GM19324 (cell line): ENCODE results near the gene CITED1.
"Not testable (repeated sequence)": the region's sequence is repeated elsewhere in the genome, so short reads cannot be mapped to it uniquely, and the experiment has no call there.

Source experiments
- ATAC-seq: cut with Tn5 transposase; IDR thresholded peaks from one replicate; pipeline ENCODE4 v1.9.1; 2021; ENCODE audit warnings: mild to moderate bottlenecking, moderate library complexity; ENCODE audit not compliant: unreplicated experiment, low FRiP score

CITED1 gene, protein sequence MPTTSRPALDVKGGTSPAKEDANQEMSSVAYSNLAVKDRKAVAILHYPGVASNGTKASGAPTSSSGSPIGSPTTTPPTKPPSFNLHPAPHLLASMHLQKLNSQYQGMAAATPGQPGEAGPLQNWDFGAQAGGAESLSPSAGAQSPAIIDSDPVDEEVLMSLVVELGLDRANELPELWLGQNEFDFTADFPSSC

DNA sequence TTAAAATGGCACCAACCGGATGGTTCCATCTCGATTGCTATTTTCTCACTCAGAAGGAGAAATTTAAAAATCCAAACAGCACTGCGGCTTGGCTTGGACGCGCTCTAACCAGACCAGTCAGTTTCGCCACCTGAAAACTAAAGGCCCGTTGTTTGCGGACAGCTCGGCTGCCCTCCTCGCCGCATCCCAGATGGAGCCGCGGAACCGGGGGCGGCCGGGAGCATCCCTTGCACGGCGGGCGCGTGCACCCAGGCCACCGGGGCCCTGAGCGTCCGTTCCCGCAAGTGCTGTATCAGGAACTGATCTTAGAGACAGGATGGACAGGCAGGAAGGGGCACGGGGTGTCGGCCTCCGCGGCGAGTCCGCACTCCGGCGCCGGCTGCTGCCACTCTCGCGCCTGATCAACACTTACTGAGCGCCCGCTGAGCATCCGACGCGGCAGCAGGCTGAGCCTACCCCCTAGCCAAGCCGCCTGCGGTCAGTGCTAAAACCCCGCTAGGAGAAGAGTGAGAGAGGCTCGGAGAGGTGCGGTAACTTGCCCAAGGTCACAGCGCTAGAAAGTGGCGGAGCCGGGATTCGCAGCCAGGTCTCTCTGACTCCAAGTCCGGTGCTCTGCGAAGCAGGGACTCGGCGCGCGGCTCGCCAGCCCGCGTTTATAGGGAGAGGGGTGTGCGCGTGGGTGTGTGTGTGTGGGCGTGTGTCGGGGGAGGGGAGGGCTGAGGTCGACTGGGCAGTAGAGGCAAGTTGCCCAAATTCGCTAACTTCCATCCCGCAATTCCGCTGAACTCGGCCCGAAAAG lies at the start of gene CITED1:
CITED1 (minus strand) TSS at position 629 of the 799 bp plus-strand sequence. CDS start 3,045 bp downstream, outside the sequence.
- ATAC-seq: no peak

DNA sequence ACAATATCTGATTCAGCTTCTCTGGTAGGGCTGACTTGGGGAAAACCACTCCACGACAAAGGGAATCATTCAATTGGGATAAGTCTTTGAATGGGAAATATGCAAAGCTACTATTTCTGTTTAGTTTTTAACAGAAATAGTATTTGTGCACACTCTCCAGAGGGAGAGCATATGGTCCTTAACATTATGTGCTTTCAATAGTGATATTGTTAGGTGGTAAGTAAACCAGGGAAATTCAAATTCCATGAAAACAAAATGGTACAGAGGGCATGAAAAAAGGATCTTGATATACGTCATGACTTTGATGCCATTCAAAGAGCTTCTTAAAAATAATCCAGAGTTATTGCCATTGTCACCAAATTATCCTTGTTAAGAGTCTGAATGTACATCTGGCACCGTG lies 47.1 kb upstream of the CITED1 start:
- no peak for ATAC-seq

DNA sequence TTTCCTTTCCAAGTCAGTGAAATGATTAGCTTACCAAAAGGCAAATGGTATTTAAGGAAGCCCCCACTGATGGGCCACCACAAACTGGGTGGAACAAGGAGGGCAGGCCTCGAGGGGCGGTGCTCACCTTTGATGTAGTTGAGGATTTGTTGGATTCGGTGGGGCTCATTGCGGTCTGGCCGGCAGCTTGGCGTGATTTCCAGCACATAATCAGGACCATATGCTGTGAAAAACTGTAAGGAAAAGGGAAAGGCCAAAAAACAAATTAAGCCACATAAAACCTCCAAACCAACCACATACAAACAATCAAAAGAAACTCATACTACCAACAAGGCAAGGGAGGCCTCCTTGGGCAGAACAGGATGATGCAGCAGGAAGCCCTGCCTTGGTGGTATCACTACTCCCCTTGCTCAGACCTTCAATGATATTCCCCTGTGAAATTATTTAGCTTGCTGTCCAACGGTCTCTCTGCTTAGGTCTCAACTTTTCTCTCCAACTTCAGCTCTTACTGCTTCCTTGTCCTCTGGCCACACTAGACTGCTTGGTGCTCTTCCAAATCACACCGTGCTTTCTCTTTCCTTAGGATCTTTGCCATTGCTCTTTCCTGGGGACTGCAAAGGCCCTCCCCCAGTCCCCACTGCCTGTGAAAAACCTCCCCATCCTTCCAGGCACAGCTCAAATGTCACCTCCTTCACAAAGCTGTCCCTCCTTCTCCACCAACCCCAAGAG lies 46.1 kb upstream of the CITED1 start:
- no peak for ATAC-seq

DNA sequence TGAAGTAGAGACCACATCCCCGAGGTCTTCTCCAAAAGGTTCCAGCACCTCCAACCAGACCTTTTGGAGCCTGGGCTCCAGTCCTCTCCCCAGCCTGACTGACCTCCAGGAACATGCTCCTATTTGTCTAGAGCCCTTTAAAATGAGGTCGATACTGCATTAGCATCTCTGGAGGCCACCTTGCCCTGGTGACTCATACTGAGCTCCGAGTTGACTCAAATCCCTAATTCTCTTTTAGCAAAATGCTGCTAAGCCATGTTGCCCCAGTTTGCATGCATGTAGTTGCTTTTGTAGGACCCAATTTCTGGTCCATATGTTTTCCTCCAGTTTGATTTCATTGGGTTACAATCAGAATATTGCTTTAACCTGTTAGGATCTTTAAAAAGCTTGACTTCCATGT lies 43.5 kb upstream of the CITED1 start:
- ATAC-seq: no peak

DNA sequence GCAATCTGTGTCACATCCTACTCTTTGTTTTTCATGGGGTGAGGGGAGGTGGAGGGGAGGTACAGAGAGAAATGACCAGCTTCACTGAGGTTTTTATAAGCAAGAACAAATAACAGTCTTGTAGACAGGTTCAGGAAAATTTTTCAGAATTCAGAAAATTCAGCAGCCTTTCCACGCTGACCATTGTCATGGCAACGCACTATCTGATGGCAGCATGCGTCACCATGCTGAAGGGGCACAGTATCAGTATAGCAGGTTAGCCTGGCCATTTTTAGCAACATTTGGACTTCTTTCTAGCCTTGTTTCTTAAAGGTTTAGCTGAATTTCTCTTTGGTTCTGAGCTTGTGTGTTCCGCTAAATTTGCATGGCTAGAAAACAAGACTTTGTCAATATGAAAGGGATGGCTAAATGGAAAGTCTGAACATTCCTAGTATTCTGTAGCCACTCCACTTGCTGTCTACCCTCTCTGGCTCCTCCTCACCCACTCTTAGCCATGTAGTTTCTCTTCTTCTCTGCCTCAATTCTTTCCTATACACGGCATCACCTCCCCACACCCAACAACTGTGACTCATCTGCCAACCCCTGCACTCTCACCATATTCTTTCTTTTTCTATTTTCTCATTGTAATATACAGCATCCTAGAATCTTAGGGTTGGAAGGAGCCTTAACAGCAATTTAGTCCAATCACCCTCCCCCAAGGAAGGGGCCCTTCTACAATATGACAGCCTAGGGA lies 42.7 kb upstream of the CITED1 start:
- no peak for ATAC-seq

DNA sequence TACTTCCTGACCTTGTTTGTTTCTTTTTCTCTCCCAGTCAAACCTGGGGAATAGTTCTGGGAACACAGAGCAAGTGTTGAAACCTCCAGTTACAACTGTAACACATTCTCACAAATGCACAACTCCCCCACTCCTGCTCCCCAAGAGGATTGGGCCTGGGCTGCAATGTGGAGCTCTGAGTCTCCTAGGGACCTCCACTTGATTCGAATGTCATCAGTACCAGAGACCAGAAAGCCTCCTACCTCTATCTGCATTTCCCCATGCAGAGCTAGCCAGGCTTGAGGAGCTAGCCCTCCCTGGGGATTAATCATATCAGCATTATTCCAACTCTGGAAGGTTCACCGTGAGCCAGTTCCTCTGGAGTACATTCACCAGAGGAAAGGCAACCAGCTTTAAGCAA lies 41.7 kb upstream of the CITED1 start:
- no peak for ATAC-seq

DNA sequence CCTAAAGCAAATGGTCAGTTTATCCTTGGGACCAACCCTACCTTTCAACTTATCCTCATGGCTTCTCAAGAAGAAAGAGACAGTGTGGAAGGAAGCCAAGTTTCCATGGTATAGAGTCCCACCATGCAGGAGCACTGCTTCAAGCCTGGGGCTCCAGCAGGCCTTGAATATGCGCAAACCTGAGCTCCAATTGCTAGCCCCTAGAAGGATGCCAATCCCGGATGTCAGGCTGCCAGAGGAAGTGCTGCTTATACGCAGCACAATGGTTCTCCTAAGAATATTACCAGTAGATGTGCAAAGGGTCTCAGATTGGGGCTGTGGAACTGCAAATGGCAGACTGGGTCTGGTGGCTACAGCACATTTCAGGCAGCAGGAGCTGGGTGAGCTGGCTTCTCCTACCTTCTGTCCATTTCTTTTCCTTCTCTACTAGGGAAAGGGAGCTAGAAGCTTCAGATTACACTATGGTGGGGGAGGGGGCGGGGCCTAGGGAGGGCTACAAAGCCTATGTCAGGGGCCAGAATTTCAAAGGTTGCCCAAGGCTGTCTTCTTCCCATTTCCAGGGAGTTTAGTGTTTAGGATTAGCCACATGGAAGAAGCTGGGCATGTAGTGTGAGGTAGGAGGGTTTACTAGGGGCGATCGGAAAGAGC lies 40.7 kb upstream of the CITED1 start:
- no peak for ATAC-seq

DNA sequence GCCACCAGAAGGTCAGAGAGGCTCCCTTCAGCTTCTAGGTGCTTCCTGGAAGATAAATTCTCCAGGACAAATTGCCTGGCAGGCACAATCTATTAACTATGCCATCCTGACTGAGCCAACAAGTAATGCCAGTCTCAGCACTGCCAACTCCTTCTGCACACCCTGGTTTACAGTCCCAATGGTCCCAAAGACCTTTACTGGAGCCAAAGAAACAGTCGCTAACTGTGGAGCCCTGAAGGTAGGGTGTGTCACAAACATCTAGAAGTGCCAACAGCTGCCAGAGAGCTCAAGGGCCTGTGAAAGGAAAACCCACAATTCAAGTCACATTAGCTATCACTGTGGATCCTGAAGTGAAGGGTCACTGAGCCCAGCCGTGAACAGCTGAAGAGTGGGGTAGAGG lies 34.9 kb upstream of the CITED1 start:
- no peak for ATAC-seq

DNA sequence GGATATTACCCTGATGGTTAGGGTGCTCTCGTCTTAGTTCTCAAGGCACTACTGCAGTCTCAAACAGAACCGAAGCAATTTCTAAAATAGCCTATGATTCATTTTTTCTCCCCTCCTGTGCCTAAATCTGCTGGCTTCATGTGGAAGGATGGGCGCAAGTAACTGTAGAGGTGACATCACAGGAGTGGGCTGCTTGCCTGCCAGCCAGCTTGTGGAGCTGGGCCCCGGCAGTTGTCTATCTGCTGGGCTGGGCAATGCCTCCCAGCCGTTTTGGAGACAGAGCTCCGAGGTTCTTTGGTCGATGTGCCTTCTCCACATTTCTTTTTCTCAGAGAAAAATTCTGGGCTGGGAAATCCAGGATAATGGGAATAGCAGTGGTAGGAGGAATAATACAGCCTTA lies 34.3 kb upstream of the CITED1 start:
- no peak for ATAC-seq

DNA sequence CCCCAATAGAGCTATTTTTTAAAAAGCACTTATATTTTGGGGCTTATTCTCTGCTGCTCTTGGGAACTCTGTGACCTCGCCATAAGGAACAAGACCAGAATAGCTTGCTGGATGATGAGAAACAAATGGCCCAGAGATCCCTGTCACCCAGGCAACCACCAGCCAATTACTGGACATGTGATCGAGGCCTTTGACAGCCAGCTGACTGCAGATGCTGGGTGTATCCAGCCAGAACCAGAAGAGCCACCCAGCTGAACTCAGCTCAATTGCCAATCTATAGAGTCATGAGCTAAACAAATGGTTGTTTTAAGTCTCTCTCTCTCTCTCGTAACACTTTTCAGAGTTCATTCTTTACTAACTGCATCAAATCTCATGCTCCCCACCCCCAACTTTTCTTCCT lies 24.4 kb upstream of the CITED1 start:
- no peak for ATAC-seq

DNA sequence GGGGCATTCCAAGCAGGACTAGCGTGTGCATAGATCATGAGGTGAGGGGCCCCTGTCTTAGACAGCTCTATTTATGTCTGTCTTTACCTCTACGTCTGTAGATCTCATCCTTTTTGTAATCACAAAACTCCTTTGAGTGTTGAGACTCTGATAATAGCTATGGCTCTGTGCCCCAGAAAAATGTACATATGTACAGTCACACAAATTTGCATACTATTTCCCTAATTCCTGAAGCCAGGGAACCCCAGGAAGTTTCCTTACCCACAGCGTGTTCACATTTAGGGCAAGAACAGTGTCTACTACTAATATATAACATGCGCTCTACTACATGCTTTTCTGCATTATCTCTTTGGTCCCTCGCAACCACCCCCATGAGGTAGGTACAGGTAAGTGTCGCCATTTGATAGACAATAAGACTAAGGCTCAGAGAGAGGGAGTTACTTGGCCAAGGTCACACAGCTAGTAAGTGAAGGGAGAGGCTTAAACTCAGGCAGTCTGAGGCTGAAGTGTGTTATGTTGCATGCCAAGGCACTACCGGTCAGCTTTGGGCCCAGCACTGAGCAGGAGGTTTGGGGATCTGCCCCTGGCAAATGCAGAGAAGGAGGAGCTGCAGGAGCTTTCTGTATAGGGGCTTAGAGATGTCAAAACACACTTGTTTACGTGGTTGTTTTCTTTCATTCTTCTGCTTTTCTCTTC lies 21.0 kb upstream of the CITED1 start:
- no peak for ATAC-seq

DNA sequence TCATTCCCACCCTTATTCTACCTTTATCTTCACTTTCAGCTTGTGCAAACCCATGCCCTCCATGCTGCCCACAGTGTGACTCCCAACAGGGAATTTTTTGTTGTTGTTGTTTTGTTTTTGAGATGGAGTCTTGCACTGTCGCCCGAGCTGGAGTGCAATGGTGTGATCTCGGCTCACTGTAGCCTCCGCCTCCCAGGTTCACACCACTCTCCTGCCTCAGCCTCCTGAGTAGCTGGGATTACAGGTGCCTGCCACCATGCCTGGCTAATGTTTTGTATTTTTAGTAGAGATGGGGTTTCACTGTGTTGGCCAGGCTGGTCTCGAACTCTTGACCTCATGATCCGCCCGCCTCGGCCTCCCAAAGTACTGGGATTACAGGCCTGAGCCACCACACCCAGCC lies 13.9 kb upstream of the CITED1 start:
- ATAC-seq: not testable (repeated sequence)

DNA sequence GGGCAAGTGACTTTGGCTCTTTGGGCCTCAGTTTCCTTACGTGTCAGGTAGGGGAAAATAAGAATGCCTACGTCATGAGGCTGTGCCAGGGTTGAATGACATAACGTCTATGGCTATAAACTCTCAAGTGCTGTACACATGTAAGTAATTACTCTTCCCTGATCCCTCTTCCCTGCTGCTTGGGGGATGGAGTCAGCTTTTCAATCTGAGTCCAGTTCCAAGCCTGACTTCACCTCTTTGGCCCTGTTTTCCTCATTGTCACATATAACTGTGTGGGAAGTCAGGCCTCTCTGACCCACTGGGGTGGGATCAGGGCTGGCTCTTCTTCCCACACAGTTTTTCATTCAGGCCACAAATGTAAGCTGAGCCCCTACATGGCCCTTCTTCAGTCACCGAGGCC lies 11.4 kb upstream of the CITED1 start:
- no peak for ATAC-seq

DNA sequence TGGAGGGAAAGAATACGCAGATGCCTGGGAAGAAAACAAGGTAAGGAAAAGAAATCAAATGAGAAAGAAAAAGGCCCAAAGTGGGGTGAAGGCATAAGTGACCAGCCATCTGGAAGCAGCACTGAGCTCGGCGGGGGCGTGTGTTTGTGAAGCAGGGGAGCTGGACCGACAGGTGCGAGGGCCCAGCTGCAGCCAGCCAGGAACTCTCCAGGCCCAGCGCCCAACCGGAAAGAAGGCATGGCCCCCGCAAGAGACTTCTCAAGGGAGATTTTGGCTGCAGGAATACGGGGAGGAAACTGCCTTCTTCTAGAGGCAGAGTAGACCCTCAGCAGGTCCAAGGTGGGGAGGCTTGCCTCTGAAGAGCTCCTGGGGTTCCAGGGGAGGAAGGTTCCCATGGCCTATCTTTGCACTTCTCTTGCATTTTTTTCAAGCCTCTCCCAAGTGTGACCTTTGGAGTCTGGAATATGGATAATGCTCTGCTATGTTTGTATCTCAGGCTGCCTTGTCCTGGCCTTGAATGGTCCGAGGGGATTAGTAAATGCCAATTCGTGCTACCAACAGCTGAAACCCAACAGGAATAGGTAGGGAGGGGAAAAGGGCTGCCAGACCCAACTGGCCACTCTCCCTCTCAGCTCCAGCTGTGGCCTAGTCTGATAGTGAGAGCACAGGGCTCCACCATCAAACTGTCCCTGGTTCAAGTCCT lies 10.8 kb upstream of the CITED1 start:
- no peak for ATAC-seq

DNA sequence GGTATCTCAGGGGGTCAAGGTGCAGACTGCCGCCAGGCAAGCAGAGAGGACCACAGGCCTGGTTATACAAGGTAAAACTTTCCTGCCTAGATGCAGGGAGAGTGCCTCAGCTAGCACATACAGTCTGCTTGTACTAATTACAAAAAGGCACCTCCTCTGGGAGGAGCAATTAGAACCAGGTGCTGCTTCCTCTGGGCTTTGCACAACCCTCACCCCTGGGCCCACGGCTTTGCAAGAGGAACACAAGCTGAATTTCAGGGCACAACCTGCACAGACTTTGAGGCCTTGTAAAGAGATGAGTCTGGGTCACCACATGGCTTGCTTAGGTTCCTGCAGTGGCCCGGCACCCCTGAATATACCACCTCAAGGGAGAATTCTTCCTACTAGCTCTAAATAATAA lies 9.2 kb upstream of the CITED1 start:
- no peak for ATAC-seq

DNA sequence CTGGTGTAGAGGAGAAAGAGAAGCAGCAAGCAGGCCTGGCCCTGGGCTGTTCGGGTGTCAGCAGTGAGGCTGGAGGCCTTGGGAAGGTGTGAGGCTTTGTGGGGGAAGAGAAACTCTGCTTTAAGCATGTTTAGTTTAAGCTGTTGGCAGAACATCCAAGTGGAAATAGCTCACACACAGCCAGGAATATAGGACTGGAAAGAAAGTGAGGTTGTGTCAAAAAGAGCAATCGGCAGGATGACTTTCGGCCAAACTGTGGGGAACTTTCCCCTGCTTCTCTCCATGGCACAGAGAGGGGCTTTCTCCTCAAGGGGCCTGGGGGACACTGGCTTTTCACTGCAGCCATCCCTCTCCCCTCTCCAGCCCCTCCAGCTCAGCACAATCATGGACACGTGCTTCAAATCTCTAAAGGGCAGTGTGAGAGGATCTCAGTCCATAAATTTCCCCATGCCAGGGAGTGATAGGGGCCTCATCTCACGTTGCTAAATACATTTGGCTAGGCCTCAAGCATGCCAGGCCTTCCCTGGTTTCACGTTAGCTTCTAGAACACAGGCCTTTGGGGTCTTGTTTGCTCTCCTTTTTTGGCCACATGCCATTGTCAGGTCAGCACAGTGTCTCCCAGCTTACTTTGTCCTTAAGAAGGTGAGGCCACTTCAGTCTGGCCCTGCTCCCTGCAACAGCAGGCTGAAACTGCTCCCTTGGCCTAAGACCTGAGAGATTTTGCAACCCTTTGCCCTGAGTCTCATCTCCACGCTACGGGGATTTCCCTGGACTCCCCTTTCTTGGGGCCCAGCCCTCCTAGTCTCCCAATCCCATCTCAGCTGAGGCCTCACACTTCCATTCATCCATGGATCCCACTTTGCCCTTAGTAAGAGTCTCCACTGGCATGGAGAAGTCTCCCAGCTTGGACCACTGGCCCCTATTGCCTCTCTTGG lies 8.3 kb upstream of the CITED1 start:
- ATAC-seq: no peak

DNA sequence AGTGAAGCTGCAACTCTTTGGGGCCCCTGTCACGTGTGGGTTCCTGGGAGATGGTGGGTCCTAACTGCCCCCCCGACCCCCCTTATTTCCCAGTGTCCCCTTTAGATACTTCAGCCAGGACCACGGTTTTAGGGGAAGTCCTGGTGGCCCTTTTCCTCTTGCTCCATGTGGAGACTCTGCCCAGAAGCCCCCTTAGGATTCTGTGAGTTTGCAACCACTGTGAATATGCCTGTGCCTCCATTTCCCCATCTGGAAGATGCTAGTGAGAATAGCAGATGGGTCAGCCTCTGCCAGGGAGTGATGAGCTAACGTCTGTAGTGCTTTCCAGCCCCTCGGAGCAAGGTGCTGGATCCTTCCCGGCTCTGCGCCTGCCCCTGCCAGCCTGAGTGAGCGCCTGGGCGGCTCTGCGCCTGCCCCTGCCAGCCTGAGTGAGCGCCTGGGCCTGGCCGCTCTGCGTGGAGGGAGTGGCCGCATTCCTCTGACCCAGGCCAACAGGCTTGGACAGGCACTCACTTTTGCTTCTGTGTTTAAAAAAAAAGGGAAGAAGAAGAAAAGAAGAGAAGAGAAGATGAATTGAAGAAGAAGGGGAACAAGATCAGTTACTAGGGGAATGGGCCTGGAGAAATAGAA lies 6.7 kb upstream of the CITED1 start:
- ATAC-seq: no peak
